ENCODE results near the gene TCEA2. TPM values are rescaled to one million over a fixed set of nuclear protein-coding genes. Genes with fewer than 3 reads are reported as not detected.
A peak's percentile ranks its signal among the peaks of the same experiment; 100 is the strongest.

Gene TCEA2
- polyA plus RNA-seq, 3 donors: 15.7 to 24.3 (median 16.0) TPM

DNA sequence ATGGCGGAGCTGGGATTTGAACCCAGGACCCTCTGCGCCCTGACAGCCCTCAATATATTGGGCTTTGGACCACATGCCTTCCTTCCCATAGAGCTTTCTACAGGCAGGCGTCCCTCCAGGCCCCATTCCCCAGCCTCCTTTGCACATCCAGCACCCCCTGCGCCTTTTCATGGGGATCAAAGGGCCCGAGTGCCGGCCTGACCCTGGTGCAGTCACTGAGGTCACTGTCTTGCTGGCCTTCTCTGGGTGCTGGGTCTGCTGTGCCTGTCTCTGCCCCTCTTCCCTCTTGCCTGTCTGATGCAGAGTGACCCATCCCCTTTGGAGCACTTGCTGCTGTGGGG, 18.6 kb downstream of the TCEA2 start:
- Histone ChIP-seq H3K9me3 (replicated peaks in 1 of 2; ENCODE audit: control insufficient read depth in 1 of 2, insufficient read depth in 1 of 2, low read length in 2 of 2) (peaks cover 4 to 8% of the 10 kb centered on the region in 2 donors), H3K4me2 (replicated peaks; ENCODE audit: extremely low read depth, low read length, poor library complexity, severe bottlenecking) (peak overlapping the region; percentile 97), H3K4me3 (replicated peaks in 1 of 3; ENCODE audit: low read depth in 2 of 3, low read length in 3 of 3) (peak overlapping the region in 2 of 3 experiments; percentile 88 to 94), H3K9ac (ENCODE audit: insufficient read depth, low read length, poor library complexity, severe bottlenecking) (no peak overlapping the region), H3K4me1 (ENCODE audit: control insufficient read depth in 1 of 2, insufficient read depth in 2 of 2, low read length in 2 of 2) (peaks cover 42 to 62% of the 10 kb centered on the region in 2 donors), H3K79me2 (ENCODE audit: insufficient read depth, low read length) (peaks cover 55% of the 10 kb centered on the region), H3K36me3 (replicated peaks in 1 of 2; ENCODE audit: control insufficient read depth in 1 of 2, insufficient read depth in 2 of 2, low read length in 2 of 2) (no peaks in the 10 kb centered on the region), H3K27ac (ENCODE audit: low read depth in 1 of 2, low read length in 2 of 2) (no peak overlapping the region), H3K27me3 (ENCODE audit: control insufficient read depth in 2 of 2, insufficient read depth in 2 of 2, low read length in 2 of 2) (peaks cover 9 to 20% of the 10 kb centered on the region in 2 donors), H2AFZ (ENCODE audit: insufficient read depth, low read depth, low read length, poor library complexity, severe bottlenecking) (no peak overlapping the region), H4K20me1 (ENCODE audit: insufficient read depth, low read length) (peaks cover 87% of the 10 kb centered on the region)
- H3K36me3 Mint-ChIP-seq: peaks cover 6 to 9% of the 10 kb centered on the region in 2 donors
- 90% methylated on average over 6 of the region's 6 CpGs for WGBS (ENCODE audit: insufficient coverage)
- intact Hi-C loops (cut with micrococcal nuclease): loop anchor here (5.0 kb wide), 2 partner anchors 41 to 171 kb away; no protein-coding TSS in a partner anchor
- no peak for TF ChIP-seq CTCF (IDR thresholded peaks at IDR 0.05)
- H3K27me3 Mint-ChIP-seq (ENCODE audit: low read depth in 3 of 3): peaks cover 23 to 26% (median 24%) of the 10 kb centered on the region in 3 donors
- peak overlapping the region; percentile 79 to 95 for H3K4me3 Mint-ChIP-seq
- DNase-seq: no peak
- peaks cover 2 to 6% (median 4%) of the 10 kb centered on the region in 7 donors for H3K9me3 Mint-ChIP-seq
- peaks cover 41% of the 10 kb centered on the region for H3K4me1 Mint-ChIP-seq
- peak overlapping the region in 2 of 7 donors; percentile 21 to 68 for H3K27ac Mint-ChIP-seq

GRCh38 chr20:64082126-64082731, 19.2 kb downstream of the TCEA2 start:
- H3K36me3 ChIP-seq (replicated peaks in 1 of 2; ENCODE audit: control insufficient read depth in 1 of 2, insufficient read depth in 2 of 2, low read length in 2 of 2): no peaks in the 10 kb centered on the region
- peaks cover 38 to 55% of the 10 kb centered on the region in 2 donors for H3K4me1 ChIP-seq (ENCODE audit: control insufficient read depth in 1 of 2, insufficient read depth in 2 of 2, low read length in 2 of 2)
- no peak for TF ChIP-seq CTCF (IDR thresholded peaks at IDR 0.05)
- H3K27me3 ChIP-seq (ENCODE audit: control insufficient read depth in 2 of 2, insufficient read depth in 2 of 2, low read length in 2 of 2): peaks cover 9 to 20% of the 10 kb centered on the region in 2 donors
- Mint-ChIP-seq H3K9me3 (peaks cover 6 to 9% (median 8%) of the 10 kb centered on the region in 7 donors), H3K27me3 (ENCODE audit: low read depth in 3 of 3) (peaks cover 23 to 26% (median 24%) of the 10 kb centered on the region in 3 donors), H3K4me3 (peak overlapping the region; percentile 79 to 95), H3K27ac (peak overlapping the region in 6 of 7 donors; percentile 11 to 76 (median 70)), H3K4me1 (peaks cover 40% of the 10 kb centered on the region), H3K36me3 (peaks cover 6 to 11% of the 10 kb centered on the region in 2 donors)
- H3K9me3 ChIP-seq (replicated peaks in 1 of 2; ENCODE audit: control insufficient read depth in 1 of 2, insufficient read depth in 1 of 2, low read length in 2 of 2): peaks cover 8 to 9% of the 10 kb centered on the region in 2 donors
- H4K20me1 ChIP-seq (ENCODE audit: insufficient read depth, low read length): peaks cover 83% of the 10 kb centered on the region
- no peak for DNase-seq
- peak overlapping the region in 1 of 2 donors; percentile 40 for H3K27ac ChIP-seq (ENCODE audit: low read depth in 1 of 2, low read length in 2 of 2)
- intact Hi-C loops (cut with micrococcal nuclease): loop anchor here (5.0 kb wide), 2 partner anchors 40 to 170 kb away; no protein-coding TSS in a partner anchor
- peak overlapping the region; percentile 97 for H3K4me2 ChIP-seq (replicated peaks; ENCODE audit: extremely low read depth, low read length, poor library complexity, severe bottlenecking)
- H3K4me3 ChIP-seq (replicated peaks in 1 of 3; ENCODE audit: low read depth in 2 of 3, low read length in 3 of 3): peak overlapping the region; percentile 7 to 94 (median 40)
- WGBS (ENCODE audit: insufficient coverage): under 1% methylated on average over 13 of the region's 13 CpGs
- peak overlapping the region; percentile 72 for H2AFZ ChIP-seq (ENCODE audit: insufficient read depth, low read depth, low read length, poor library complexity, severe bottlenecking)
- H3K9ac ChIP-seq (ENCODE audit: insufficient read depth, low read length, poor library complexity, severe bottlenecking): peak overlapping the region; percentile 35
- H3K79me2 ChIP-seq (ENCODE audit: insufficient read depth, low read length): peaks cover 49% of the 10 kb centered on the region

Measured in CD14-positive monocyte (primary cell).